HCEC 1CT (cell line): ENCODE measurements around the gene PCMTD2.

Experiments used
- DNase-seq: peaks from one replicate; pipeline ENCODE4 v3.0.0-alpha.2; 2017

The PCMTD2 gene

DNA sequence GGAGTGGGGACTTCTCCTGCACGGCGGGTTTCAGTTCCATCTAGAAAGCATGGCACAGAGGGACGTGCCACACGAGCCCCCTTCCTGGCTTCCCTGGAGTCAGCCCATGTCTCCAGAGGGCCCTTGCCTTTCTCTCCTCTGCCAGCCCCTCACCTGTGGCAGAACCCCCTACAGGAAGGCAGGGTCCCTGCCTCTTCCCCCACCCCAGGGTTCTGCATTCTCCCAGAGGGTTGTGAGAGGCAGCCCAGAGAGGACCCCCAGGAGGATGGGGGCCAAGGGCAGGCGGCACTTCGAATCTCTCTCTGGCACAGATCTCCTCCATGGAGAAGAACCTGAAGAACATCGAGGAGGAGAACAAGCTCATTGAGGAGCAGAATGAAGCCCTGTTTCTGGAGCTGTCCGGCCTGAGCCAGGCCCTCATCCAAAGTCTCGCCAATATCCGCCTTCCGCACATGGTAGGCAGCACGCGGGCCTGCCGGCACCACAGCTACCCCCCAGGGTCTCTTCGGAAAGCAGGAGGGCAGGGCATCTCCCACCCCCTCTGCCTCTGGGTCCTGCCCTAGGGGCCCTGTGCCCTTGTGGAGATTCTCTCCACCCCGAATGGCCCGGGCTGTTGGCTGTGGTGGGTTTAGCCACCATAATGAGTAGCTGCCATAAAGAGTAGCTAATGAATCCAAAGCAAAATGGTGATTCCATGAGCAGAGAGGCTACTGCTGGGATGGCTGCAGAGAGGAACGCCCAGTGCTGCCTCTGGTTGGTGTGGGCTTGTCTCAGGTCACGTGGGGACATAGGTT lies 15.9 kb upstream of the PCMTD2 start:
- DNase-seq = no peak

DNA sequence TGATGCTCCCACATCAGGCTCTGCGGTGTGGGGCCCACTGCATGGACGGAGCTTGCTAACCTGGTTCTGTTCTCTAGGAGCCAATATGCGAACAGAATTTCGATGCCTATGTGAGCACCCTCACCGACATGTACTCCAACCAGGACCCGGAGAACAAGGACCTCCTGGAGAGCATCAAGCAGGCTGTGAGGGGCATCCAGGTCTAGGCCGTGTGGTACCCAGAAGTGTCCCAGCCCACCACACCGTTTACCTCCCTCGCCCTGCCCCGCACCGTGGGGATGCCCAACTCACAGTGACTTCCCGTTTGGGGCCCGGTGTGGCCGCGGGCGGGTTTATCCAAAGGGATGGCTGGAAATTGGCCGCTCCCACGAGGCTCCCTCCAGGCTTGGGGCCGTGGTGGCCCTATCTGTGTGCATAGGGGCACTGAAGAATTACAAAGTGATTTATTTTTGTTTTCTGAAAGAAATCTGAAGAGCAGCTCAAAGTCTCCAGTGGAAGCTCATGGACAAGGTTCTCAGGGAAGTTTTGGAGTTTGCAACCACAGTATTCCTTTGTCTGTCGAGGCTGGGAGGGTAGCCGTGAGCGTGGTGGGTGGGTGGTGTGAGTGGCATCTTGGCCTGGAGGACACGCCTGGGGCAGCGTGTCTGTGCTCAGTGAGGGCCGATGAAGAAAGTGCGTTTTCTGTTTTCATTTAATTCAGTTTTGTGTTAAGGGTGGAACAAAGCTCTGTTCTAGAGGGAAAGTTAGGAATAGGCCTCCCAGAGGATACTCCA lies 15.1 kb upstream of the PCMTD2 start:
- no peak for DNase-seq

DNA sequence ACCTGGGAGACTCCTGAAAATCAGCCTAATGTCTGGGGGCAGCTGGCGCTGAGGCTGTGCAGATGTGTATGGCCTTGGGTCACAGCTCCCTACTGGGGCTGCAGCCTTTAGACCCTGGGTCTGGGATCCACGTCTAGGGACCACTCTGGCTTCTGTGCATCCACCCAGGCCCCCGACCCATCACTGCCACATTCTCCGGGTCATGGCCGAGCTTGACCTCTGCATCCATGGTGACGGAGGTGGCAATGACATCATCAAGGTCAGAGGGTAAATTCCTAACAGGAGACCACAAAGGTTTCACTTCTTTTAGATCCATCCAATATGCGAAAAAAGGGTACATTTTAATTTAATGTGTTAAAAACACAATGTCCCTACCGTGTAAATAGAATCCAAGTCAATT lies 14.5 kb upstream of the PCMTD2 start:
- DNase-seq = no peak

DNA sequence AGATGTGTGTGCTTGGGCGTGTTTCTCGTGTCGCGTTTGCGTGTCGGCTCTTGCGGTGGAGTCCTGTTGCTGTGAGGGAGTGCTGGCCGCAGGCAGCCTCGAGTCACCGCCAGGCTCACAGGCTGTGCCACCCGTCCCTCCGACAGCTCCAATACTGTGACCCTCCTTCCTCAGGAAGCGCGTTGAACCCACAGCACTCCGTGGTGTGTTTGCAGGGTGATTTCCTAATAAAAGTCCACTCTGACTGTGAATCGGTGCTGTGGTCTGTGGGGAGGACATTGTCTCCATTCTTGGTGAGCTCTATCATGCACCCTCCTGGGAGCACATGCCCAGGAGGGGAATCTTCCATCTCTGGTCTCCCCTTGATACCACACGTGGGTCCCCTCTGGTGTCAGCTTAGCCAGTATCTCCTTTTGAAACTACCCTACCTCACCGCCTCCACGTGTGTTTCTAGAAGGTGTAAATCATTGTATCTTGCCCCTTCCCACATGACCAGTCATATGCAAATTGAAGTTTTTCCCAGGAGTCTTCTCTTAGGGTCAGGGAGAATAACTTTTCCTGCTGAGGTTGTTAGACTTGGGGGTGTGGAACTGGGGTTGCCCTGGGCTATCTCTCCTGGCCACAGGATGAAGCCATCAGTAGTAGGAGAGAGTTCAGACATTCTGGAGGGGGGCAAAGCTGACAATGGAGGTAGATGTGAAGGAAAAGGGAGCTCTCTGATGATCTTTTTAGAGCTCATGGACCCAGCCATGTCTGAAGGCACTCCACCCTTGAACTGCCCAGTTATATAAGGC lies 13.3 kb upstream of the PCMTD2 start:
- DNase-seq = no peak

DNA sequence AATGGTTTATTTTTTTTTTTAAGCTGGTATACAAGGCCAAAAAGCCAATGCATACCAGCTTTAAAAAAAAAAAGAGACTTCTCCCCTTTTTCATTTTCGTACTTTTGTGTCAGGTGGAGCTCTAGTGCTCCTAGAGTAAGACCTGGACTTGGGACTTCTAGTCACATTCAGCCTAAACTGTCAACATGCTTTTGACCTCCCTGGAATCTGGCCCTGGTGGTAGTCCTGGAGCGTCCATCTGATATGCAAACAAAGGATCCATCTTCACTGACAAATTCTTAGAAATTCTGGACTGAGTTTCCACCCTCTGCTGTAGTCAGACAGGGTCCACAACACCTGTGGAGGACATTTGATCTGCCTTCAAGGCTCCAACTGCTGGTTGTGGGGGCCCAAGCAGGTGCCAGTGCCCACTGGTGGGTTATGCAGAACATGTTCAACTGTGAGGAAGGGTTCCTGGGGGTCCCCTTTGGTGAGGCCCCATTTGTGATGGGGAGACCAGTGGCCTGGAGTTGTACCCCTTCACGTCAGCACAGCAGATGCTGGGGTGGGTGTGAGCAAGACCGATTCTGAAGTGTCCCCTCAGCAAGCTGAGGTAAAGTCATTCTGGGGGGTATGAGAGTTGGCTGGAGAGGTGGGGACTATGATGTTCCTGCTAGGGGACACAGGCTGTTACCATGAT lies 12.6 kb upstream of the PCMTD2 start:
- no peak for DNase-seq

DNA sequence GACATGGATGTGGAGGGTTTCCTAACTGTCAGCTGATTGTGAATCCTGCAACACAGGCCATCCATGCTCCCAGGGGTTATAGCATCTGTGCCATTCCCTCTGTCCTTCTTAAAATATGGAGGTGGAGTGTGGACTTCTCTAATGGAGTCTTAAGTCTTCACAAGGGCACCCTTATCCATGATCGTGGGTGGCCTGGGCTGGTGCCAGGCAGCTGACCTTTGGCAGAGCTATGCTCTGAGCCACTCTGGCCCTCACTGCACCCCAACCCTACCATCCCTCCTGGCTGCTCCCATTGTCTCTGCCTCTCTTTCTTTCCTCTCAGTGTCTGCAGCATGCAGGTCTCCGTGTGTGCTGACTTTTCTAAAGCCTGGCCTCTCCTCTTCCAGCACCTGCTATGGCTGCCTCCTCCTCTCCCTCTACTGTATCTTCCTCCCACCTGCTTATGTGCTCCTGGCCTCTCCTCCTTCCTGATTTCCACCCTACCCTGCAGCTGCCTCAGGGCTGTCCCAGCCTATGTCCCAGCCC lies 11.2 kb upstream of the PCMTD2 start:
- no peak for DNase-seq

DNA sequence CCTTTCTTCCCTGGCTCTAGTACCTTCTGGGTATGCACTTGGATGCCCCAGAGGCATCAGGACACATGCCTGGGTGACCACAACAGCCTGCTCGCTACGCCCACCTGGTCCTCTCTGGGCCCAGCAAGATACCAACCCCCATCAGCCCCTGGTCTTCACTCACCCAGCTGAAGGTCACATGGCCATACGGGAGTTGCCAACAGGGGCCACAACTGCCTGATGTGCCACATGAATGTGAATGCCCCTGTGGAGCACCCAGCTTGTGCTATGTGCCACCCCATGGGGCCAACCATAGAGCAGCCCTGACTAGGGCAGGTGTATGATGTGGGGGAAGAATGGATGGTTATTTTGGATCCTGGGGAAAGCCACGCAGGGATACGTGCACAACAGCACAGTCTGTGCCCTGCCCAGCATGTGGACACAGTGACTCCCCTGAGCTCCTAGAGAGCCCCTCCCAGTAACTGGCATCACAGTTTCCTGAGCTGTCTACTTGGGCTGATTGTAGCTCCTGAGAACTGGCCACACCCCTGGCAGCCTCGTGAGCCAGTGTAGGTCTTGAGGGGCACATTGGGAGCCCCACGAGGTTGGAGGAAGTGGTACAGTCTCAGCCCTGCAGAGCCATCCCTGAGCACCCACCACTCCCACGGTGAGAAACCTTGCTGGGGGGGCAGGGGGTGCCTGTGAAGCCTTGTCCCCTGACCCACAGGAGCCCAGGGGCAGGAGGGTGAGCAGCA lies 10.5 kb upstream of the PCMTD2 start:
- no peak for DNase-seq

DNA sequence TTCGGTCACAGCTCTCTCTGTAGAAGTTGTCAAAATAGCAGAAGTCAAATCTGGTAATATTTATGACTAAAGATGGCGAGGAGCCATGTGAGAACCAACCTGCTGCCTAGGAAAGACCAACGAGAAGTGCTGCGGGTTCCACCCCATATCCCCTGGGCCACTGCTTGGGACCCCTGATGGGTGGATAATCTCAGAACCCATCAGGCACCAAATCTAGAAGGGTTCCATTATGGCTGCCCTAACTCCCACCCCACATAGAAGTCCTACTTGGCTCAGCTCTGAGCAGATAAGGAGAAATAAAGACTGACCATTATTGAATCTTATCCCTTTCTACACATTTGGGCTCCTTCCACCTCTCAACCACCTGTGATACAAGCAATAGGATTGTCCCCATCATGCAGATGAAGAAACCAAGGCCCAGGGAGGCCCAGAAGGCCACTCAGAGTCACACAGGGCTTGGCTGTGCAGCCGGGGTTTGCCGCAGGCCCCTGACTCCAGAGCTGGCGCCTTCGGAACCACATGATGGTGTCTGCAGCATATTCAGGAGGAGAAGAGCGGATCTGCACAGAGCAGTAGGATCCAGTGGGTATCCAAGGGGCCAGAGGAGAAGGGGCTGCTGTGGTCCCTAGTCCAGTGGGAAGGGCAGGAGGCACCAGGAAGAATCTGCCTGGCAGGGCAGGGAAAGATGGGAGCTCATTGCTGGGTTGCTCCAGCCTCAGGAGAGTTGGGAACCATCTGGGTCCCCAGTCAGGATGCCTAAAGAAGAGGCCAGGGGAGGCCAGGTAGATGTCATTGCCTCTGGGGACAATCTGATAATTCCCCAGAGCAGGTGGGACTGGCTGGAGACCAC lies 9.6 kb upstream of the PCMTD2 start:
- DNase-seq = no peak

DNA sequence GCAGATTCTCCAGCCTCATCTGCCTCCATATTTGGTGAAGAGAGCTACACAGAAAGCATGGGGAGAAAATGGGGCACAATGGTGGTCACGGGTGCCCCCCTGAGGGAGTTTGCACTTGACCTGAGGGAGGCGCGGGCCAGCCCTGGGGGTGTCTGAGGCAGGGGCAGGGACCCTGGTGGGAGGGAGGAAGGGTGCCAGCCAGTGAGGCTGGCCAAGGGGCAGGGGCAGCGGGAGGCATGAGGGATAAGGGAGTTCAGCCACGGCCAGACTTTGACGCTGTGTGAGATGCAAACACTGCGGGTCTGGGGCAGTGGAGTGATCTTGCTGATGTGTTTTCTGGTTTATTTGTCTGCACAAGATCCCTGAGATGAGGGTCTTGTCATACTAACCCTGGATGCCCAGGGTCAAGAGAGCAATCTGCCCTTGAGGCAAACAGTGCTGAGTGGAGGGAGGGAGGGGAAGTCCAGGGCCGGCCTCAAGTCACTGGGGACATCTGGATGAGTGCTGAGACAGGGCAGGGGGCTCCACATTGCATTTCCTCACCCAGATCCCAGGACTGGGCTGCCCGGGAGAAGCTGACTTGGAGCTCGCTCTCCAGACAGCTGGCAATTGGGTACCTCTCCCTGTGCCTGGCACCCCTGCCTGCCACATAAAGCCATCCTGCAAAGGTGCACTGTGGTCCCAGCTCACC lies 8.8 kb upstream of the PCMTD2 start:
- no peak for DNase-seq

DNA sequence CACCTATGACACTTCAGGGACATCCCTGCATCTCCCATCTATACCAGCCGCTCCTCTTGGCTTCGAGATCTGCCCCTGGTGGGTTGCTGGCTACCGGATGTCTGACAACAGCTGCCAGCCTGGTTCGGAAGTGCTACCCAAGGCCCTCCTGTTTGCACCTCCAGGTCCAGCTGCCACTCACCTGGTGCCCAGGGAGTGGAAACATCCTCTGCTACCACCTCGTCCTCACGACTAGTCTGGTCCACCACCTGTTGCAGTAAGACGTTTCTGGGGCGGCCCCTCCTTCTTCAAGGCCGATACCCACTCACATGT lies 8.3 kb upstream of the PCMTD2 start:
- DNase-seq = no peak

DNA sequence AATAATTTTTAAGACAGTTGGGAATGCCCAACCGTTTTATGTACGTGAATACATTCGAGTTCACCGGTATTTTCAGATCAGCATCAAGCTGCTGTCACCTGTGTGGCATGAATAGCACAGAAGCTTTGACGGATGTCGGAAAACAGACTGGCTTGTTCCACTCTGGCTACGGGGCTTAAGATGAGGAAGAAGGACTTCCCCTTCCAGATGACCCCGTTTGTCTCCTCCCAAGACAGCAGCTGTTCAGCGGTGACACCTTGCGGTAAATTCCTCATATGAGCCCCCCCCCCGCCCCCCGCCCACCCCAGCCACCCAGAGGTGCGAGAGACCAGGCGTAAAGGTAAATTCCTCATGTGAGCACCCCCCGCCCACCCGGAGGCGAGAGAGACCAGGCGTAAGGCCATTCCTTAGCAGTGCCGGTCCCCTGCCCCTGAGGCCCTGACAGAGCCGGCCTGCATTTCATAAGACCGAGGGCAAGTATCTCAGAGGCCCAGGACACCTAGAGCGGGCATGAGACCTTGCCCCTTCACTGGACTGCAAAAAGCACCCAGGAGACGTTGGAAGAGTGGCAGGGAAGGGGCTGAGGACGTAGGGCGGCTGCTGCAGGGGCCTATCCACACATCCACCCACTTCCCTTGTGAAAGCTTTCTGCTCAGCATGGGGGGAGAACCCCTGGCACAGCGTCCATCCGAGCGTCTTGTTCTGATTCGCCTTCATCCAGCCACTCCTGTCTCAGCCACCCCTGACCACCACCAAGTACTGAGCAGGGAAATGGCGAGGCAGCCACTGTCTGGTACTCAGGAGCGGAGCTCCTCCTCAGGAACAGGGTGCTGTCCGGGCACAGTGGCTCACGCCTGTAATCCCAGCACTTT lies 7.3 kb upstream of the PCMTD2 start:
- DNase-seq = no peak

DNA sequence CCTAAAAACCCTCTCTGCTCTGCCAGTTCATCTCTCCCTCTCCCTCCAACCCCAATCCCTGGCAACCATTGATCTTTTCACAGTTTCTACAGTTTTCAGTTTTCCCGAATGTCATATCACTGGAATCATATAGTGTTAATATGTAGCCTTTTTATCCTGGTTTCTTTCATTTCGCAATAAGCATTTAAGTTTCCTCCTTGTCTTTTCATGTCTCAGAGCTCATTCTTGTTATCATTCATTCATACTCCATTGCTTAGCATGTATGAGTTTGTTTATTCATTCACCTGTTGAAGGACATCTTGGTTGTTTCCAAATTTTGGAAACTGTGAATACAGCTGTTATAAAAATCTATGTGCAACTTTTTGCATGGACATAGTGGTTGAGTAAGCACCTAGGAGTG lies 5.5 kb upstream of the PCMTD2 start:
- no peak for DNase-seq

DNA sequence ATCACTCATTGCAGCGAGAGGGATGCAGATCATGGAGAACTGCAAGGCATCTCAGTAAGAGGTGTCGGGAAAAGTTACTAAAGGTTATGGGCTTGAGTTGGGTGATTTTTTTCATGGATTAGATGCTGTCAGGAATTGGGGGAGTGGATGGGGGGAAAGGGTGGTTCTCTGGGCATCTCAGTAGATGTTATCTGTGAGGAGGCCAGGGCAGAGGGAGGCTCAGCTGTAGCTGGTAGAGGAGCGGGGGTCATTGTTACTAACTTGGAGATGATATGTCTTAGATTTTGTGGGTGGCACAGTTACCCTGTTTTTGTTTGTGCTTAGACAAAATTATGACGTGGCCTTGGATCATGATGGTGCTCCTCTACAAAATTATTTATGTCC lies 2.6 kb upstream of the PCMTD2 start:
- no peak for DNase-seq

DNA sequence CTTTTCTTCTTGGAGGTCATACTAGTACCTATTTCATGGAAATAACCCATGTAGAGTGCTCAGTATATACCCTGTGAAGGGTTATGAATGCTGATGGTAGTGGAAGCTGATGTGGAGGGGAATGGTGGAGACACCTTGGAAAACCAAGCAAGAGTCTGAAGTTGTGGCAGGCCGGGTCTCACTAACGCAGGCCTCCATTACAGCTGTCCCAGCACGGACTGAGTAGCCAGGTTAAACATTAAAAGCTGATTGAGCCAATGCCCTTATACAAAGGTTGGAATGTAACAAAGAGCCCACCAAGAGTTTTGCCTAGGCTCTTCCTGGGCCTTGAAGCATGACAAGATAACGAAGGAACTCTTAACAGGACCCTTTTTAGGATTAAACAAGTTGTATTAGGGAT lies 2.1 kb upstream of the PCMTD2 start:
- no peak for DNase-seq

DNA sequence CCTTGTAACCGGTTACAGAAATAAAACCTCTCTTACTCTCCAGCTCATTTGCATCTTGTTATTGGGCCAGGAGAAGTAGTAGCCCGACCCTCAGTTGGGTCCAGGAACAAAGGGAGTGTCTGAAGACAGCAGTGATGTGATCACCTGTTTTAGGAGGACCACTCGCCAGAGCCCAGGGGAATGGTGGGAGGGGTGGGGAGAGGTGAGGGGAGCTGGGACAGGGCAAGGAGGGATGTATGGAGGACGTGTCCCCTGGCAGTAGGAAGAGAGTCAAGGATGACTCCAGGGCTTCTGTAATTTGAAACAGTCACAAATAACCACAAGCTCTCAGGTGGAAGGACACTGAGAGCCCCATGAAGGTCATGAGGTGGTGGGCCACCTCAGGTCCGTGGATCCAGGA lies 1.4 kb upstream of the PCMTD2 start:
- no peak for DNase-seq

DNA sequence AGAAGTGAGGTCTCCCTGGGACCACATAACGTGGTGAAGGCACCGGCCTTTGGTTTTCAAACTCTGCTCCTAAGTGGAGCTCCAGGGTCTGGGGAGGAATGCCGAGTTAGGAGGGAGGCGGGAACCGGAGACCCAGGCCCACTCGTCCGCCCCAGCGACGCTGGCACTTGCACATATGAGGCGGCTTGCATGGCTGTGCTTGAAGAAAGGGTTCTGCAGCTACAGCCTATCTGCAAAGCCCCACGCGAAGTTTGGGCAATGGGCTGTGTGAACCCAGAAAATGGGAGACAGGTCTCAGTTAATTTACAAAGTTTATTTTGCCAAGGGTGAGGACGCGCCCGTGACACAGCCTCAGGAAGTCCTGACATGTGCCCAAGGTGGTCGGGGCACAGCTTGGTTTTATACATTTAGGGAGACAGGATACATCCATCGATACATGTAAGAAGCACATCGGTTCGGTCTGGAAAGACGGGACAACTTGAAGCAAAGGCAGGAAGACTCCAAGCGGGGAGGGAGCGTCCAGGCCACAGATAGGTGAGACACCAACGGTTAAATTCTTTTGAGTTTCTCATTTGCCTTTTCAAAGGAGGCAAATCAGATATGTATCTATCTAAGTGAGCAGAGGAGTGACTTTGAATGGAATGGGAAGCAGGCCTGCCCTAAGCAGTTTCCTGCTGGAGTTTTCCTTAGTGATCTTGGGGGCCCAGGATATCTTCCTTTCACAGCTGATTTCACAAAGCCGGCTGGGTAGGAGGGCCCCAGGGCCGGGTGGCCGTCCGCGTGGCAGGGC lies 782 bp upstream of the PCMTD2 start:
- DNase-seq = no peak

DNA sequence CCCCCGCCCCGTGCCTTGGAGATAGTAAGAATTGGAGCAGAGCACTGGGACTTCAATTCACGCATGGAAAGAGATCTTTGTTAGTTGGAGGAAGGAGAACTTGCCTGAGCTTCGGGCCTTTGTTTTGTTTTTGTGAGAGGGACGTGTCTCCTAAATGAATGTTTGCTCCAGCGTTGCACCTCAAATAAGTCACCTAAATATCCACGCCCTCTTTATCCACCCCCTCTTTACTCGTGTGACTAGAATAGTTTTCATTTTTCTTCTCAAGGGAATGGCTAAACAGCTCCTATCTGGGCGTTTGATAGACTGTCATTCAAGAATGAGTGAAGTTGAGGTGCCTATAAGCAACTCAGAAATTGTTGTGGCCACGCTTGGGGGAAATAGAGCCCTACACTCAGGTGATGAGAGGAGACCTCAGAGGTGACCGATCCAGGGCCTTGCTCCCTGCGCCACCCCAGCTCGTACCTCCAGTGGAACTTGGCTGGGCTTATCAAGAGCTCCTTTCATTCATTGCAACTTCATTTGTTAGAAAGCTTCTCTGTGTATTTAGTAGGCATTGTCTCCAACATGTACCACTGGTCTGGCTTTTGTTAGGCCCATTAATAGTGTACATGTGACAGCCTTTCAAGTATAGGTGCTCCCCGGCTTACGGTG lies 861 bp downstream of the PCMTD2 start:
- no peak for DNase-seq

DNA sequence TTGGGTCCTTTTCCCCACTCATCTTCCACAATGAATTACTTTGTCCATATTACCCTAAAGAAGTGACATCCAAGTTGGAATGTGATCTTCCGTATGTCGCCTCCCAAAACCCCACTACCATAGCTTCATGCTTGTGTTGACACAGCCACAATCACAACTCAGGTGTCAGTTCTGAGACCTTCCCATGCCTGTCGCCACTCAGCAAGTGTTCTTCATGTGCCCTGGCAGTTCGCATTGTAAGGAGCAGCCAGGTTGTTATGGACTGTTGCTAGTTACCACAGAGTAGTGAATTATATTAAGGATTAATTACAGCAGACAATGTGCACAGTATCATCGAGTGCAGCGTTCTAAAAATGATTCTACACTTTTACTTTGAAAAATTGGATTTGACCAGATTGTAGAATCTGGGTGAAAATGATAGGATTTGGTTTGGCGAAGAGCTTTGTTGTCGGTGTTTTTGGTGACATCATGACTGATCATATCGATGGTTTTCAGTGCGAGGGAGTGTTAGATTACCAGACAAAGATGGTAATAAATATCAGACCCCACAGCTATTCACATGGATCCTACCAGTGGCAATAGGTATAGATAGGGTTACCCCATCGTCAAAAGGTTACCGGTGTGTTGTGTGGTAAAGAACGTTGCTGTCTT lies 1.7 kb downstream of the PCMTD2 start:
- no peak for DNase-seq
